HG02885 (cell line): Measurements from ENCODE around the gene ACVR1C.
"Not testable (repeated sequence)": the region's sequence is repeated elsewhere in the genome, so short reads cannot be mapped to it uniquely, and the experiment has no call there.

ENCODE experiments used
- ATAC-seq: cut with Tn5 transposase; IDR thresholded peaks from one replicate; pipeline ENCODE4 v1.9.1; 2021; ENCODE audit warnings: mild to moderate bottlenecking; ENCODE audit not compliant: unreplicated experiment, poor library complexity

The ACVR1C gene

DNA sequence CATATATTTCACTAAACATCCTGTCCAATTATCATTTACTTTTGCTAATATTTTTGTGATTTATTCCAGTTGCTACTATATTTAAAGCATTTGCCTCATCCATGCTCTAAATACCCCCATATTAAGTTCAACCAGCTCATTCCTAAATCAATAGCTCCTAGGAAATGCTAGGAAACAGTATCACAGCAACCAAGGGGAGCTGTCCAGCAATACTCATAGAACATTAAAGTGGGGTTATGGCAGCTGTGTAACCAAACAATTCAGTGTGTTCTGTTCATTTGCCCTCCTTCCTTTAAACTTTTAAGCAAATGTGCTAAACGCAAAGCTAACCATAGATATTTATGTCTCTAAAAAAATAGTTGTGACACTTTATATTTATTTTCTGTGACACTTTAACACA is 41.1 kb downstream of the ACVR1C start:
- ATAC-seq, result no peak

DNA sequence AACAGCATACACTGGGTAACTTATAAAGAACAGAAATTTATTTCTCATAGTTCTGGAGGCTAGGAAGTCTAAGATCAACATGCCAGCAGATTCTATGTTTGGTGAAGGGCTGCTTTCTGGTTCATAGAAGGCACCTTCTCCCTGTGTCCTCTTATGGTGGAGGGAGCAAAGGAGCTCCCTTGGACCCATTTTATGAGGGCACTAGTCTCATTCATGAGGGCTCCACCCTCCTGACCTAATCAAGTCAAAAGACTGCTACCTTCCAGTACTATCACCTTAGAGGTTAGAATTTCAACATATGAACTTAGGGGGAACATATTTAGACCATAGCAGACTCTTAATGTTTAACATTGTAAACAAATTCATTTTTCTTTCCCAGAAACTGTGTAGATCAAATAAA is 54.5 kb downstream of the ACVR1C start:
- no peak for ATAC-seq

- peak; percentile 74 for ATAC-seq
These were observed 55.9 kb downstream of the ACVR1C start for GRCh38 chr2:157572725-157573124.

- not testable (repeated sequence) for ATAC-seq
These were observed 62.0 kb downstream of the ACVR1C start for GRCh38 chr2:157566623-157567022.

GRCh38 chr2:157566113-157566512 is 62.6 kb downstream of the ACVR1C start:
- ATAC-seq, result not testable (repeated sequence)

DNA sequence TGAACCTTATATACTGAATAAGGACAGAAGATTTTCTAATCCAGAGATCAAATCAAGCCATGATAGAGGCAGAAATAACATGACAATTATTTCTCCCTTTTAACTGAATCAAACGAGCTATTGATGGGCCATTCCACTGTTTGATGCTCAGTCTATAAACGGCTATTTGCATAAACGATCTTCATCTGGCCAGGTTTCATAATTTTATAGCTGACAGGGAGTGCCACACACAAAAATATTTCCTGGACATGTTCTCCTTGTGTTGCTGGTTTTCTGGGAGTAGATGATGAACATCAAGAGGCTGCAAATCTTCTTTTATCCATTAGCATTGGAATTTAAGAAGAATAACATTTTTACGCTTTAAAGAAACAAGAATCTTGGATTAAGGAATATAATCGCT is 63.1 kb downstream of the ACVR1C start:
- ATAC-seq, result no peak

GRCh38 chr2:157559890-157560289 is 68.8 kb downstream of the ACVR1C start:
- no peak for ATAC-seq

- ATAC-seq, result no peak
These were observed 69.2 kb downstream of the ACVR1C start for GRCh38 chr2:157559461-157559860.

GRCh38 chr2:157559061-157559460 is 69.6 kb downstream of the ACVR1C start:
- no peak for ATAC-seq

DNA sequence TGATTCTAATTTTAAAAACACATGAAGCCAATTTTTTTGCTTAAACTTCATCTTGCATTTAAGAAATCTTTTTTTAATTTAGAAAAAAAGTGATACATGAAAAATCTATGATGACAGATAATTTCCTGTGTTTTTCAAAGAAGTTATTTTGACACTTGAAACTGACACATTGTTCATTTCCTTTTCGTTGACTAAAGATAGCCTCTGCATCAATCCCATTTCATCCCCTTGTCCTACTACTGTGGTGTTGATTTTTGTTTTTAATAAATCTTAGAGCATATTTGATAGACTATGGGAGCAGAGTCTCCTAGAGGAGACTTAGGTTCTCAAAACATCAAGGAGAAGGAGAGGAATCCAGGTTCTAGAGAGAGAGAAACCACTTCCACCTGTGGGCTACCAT is 70.9 kb downstream of the ACVR1C start:
- no peak for ATAC-seq

- no peak for ATAC-seq
These were observed 88.6 kb downstream of the ACVR1C start for GRCh38 chr2:157540102-157540501.

DNA sequence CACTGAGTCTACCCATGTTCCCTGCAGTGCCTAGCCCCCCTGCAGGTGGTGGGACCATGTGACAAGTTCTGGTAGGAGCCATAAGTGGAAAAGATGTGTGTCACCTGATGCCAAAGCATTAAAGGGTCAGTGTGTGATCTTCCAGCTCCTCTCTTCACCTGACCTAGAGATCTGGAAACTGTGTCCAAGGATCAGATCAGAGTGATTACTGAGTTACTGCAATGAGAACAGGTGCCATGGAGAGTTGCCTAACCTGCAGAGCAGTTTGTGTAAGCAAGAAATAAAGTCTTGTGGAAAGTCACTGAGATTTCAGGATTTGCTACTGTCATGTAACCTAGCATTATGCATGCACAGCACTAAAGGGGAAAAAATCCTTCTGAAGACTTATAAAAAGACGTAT is 90.6 kb downstream of the ACVR1C start:
- no peak for ATAC-seq

DNA sequence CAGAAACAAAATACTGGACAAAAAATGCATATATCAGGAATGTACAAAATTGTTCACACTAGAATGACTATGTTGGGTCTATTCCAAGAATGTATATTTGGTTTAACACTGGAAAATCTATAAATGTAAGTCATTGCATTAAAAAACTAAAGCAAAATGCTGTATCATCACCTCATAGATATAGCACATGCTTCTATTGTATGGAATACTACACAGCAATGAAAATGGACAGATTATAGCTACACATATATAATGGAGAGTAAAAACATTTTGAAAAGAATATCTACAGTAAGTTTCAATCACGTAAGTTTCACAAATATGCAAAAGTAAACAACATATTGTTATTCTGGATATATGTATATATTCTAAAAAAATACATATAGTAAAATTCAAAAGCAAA is 91.8 kb downstream of the ACVR1C start:
- no peak for ATAC-seq

- ATAC-seq, result no peak
These were observed 99.5 kb downstream of the ACVR1C start for GRCh38 chr2:157528963-157529751.

GRCh38 chr2:157526070-157526469 is 102.6 kb downstream of the ACVR1C start:
- ATAC-seq, result no peak

GRCh38 chr2:157523270-157524247 is 105.1 kb downstream of the ACVR1C start:
- ATAC-seq, result no peak

DNA sequence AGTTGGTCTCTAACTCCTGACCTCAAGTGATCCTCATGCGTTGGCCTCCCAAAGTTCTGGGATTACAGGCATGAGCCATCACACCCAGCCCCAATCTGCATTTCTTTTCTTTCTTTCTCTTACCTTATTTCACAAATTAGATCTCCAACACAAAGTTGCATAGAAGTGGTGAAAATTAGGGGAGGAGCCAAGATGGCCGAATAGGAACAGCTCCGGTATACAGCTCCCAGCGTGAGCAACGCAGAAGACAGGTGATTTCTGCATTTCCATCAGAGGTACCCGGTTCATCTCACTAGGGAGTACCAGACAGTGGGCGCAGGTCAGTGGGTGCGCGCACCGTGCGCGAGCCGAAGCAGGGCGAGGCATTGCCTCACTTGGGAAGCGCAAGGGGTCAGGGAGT is 113.7 kb downstream of the ACVR1C start:
- not testable (repeated sequence) for ATAC-seq

DNA sequence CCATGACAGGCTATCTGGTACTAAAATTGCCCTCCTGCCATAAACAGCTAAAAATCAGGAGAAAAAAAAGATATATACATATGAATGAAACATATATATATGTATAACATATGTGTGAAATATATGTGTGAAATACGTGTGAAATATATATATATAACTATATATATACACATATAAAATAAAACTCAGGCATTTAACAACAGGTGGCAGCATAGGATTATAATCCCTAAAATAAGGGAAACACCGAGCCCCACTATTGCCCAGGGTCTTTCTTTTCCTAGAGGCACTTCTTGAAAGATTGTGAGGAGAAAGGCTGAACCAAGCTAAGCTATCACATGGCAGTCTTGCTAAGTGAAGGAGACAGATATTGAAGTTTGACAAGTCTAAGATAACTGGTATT is 118.9 kb downstream of the ACVR1C start:
- ATAC-seq, result no peak

DNA sequence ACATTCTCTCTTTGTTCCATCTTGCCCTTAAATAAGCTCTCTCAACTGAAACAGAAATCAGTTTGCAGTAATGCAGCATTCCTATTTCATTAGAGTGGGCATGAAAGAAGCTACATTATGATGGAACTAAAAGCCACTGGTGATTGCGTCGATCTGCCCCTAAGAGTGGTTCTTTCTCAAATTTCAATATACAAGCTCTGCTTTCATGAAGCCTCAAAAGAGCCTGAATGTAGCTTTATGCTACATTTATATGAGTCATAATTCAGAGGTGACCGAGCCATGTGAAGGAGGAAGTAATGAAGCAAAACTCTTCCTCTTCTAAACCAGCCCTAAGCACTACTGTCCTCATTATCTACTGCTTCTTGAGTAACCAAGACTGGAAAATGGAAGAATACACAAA is 120.0 kb downstream of the ACVR1C start:
- no peak for ATAC-seq

DNA sequence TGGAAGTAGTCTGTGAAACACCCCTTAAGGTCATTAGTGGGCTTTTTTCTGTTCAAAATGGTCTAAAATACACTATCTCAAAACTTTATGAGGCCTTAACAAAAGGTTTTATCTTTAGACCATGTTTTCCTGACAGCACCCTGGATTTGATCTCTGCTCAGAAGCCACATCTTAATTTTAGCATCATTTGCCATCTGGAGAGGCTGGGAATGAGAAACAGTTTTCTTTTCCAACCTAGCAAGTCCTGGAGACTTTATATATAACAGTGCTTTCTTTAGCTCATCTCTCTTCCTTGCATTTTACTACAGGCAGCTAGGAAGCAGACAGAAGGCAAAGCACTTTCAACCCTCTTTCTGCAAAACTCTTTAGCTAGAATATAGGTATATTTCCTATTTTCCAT is 122.1 kb downstream of the ACVR1C start:
- ATAC-seq, result no peak

DNA sequence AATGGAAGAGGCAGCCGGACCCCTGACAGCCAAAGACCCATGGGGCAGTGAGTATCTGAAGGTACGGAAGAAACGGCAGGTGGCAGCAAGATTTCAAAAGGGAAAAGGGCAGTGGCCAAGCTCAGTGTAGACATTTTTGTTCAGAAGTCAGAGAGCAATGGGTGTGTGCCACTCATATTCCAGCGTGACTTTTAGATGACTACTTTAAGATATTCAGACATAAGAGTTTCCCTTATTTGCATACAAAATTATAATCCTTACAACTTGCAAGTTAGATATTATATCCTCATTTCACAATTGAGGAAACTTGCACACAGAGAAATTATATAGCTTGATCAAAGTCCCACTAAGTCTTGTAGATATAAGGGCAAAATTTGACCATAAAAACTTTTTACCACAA is 124.0 kb downstream of the ACVR1C start:
- ATAC-seq, result no peak
